GM19043 (cell line): Measurements from ENCODE around the gene ICE1.
"Not testable (repeated sequence)": the region's sequence is repeated elsewhere in the genome, so short reads cannot be mapped to it uniquely, and the experiment has no call there.

Experiments
- ATAC-seq: cut with Tn5 transposase; IDR thresholded peaks from one replicate; pipeline ENCODE4 v1.9.1; 2021; ENCODE audit warnings: low read depth; ENCODE audit not compliant: unreplicated experiment

ICE1 gene

GRCh38 chr5:5421961-5422818, at the start of gene ICE1:
Gene ICE1, plus strand, starts transcription at chr5:5422677. Its CDS starts 239 bp downstream, at chr5:5422916.
- peak; percentile 78 for ATAC-seq

- ATAC-seq: no peak
Observed at GRCh38 chr5:5372930-5373329, 49.5 kb upstream of the ICE1 start.

GRCh38 chr5:5373351-5373989, 49.0 kb upstream of the ICE1 start:
- no peak for ATAC-seq

- no peak for ATAC-seq
Observed at GRCh38 chr5:5374009-5374715, 48.3 kb upstream of the ICE1 start.

GRCh38 chr5:5377780-5378179, 44.7 kb upstream of the ICE1 start:
- no peak for ATAC-seq

- ATAC-seq: no peak
Observed at GRCh38 chr5:5378531-5378930, 43.9 kb upstream of the ICE1 start.

GRCh38 chr5:5380298-5380697, 42.2 kb upstream of the ICE1 start:
- no peak for ATAC-seq

- no peak for ATAC-seq
Observed at GRCh38 chr5:5381310-5381913, 41.1 kb upstream of the ICE1 start.

GRCh38 chr5:5383461-5383860, 39.0 kb upstream of the ICE1 start:
- no peak for ATAC-seq

- ATAC-seq: no peak
Observed at GRCh38 chr5:5384660-5385330, 37.7 kb upstream of the ICE1 start.

GRCh38 chr5:5385331-5385662, 37.2 kb upstream of the ICE1 start:
- ATAC-seq: no peak

GRCh38 chr5:5386329-5386728, 36.1 kb upstream of the ICE1 start:
- no peak for ATAC-seq

- ATAC-seq: no peak
Observed at GRCh38 chr5:5387192-5387591, 35.3 kb upstream of the ICE1 start.

- no peak for ATAC-seq
Observed at GRCh38 chr5:5387777-5388176, 34.7 kb upstream of the ICE1 start.

GRCh38 chr5:5390121-5390869, 32.2 kb upstream of the ICE1 start:
- ATAC-seq: not testable (repeated sequence)

GRCh38 chr5:5392504-5392903, 30.0 kb upstream of the ICE1 start:
- ATAC-seq: not testable (repeated sequence)

GRCh38 chr5:5394384-5394986, 28.0 kb upstream of the ICE1 start:
- not testable (repeated sequence) for ATAC-seq

- not testable (repeated sequence) for ATAC-seq
Observed at GRCh38 chr5:5395093-5395492, 27.4 kb upstream of the ICE1 start.

- no peak for ATAC-seq
Observed at GRCh38 chr5:5398071-5398470, 24.4 kb upstream of the ICE1 start.
